Measurements from ENCODE around the gene COX7A1. TPM values are rescaled to one million over a fixed set of nuclear protein-coding genes. Genes with fewer than 3 reads are reported as not detected.

The COX7A1 gene
- total RNA-seq, 4 donors from 2014 or later = 50.4 to 66.6 (median 61.7) TPM

- Histone ChIP-seq H3K4me1 (peaks cover 3 to 45% (median 9%) of the 10 kb centered on the region in 3 donors), H3K27me3 (no peaks in the 10 kb centered on the region), H3K27ac (peak overlapping the region; percentile 97 to 99 (median 98)), H3K36me3 (peaks cover 0 to 53% of the 10 kb centered on the region in 2 donors), H3K4me3 (peak overlapping the region in 1 of 2 donors; percentile 77), H3K9me3 (no peaks in the 10 kb centered on the region)
- WGBS, 2 donors (ENCODE audit: low coverage in 1 of 2) = 14% methylated on average over 1 of the region's 5 CpGs; no CpG with 5 or more reads in 1 of the 2 donors
- TF ChIP-seq POLR2A (IDR thresholded peaks at IDR 0.05) (no peak), POLR2AphosphoS5 (IDR thresholded peaks at IDR 0.05) (no peak), CTCF (IDR thresholded peaks at IDR 0.05) (no peak)
- ATAC-seq = no peak
Observed at GRCh38 chr19:36150586-36150985, 1.7 kb downstream of the COX7A1 start.

- Histone ChIP-seq H3K27me3 (no peaks in the 10 kb centered on the region), H3K36me3 (peaks cover 0 to 61% of the 10 kb centered on the region in 2 donors), H3K27ac (peak overlapping the region in 3 of 4 donors; percentile 97 to 98 (median 98)), H3K9me3 (no peaks in the 10 kb centered on the region), H3K4me1 (peaks cover 3 to 45% (median 9%) of the 10 kb centered on the region in 3 donors), H3K4me3 (no peak overlapping the region)
- ATAC-seq = no peak
- TF ChIP-seq POLR2A (IDR thresholded peaks at IDR 0.05) = no peak
- TF ChIP-seq POLR2AphosphoS5 (IDR thresholded peaks at IDR 0.05) = no peak
- no peak for TF ChIP-seq EP300 (IDR thresholded peaks at IDR 0.05)
- TF ChIP-seq CTCF (IDR thresholded peaks at IDR 0.05) = no peak
- WGBS, 2 donors (ENCODE audit: low coverage in 1 of 2) = 53 to 69% methylated on average over 4 to 9 of the region's 13 CpGs
Observed at GRCh38 chr19:36149673-36150406, 2.4 kb downstream of the COX7A1 start.

GRCh38 chr19:36144624-36145023, 7.6 kb downstream of the COX7A1 start:
- WGBS, 2 donors (ENCODE audit: low coverage in 1 of 2) = 77 to 97% methylated on average over 5 to 6 of the region's 6 CpGs
- ATAC-seq = no peak
- Histone ChIP-seq H3K27ac (no peak overlapping the region), H3K36me3 (peaks cover 0 to 80% of the 10 kb centered on the region in 2 donors), H3K9me3 (no peaks in the 10 kb centered on the region), H3K4me1 (peaks cover 0 to 19% (median 5%) of the 10 kb centered on the region in 3 donors), H3K27me3 (no peaks in the 10 kb centered on the region), H3K4me3 (no peak overlapping the region)
- no peak for TF ChIP-seq POLR2A (IDR thresholded peaks at IDR 0.05)
- TF ChIP-seq CTCF (IDR thresholded peaks at IDR 0.05) = no peak
- no peak for TF ChIP-seq POLR2AphosphoS5 (IDR thresholded peaks at IDR 0.05)
- TF ChIP-seq EP300 (IDR thresholded peaks at IDR 0.05) = no peak

- peaks cover 0 to 26% (median 5%) of the 10 kb centered on the region in 3 donors for H3K4me1 ChIP-seq
- no peak for ATAC-seq
- H3K27ac ChIP-seq = peak overlapping the region in 2 of 4 donors; percentile 95 to 99
- no peaks in the 10 kb centered on the region for H3K9me3 ChIP-seq
- no peaks in the 10 kb centered on the region for H3K27me3 ChIP-seq
- 67 to 84% methylated on average over 2 to 9 of the region's 9 CpGs for WGBS, 2 donors (ENCODE audit: low coverage in 1 of 2)
- TF ChIP-seq CTCF (IDR thresholded peaks at IDR 0.05) = no peak
- TF ChIP-seq POLR2AphosphoS5 (IDR thresholded peaks at IDR 0.05) = no peak
- TF ChIP-seq POLR2A (IDR thresholded peaks at IDR 0.05) = no peak
- no peak for TF ChIP-seq EP300 (IDR thresholded peaks at IDR 0.05)
- H3K4me3 ChIP-seq = no peak overlapping the region
- peaks cover 0 to 59% of the 10 kb centered on the region in 2 donors for H3K36me3 ChIP-seq
Observed at GRCh38 chr19:36142496-36142895, 9.8 kb downstream of the COX7A1 start.

GRCh38 chr19:36142046-36142445, 10.2 kb downstream of the COX7A1 start:
- Histone ChIP-seq H3K4me3 (no peak overlapping the region), H3K27ac (peak overlapping the region in 3 of 4 donors; percentile 95 to 99 (median 97)), H3K36me3 (peaks cover 0 to 55% of the 10 kb centered on the region in 2 donors), H3K27me3 (no peaks in the 10 kb centered on the region), H3K4me1 (peaks cover 0 to 29% (median 10%) of the 10 kb centered on the region in 3 donors), H3K9me3 (no peaks in the 10 kb centered on the region)
- no peak for ATAC-seq
- WGBS, 2 donors (ENCODE audit: low coverage in 1 of 2) = 80 to 84% methylated on average over 3 to 5 of the region's 14 CpGs
- TF ChIP-seq CTCF (IDR thresholded peaks at IDR 0.05) = no peak
- no peak for TF ChIP-seq EP300 (IDR thresholded peaks at IDR 0.05)
- no peak for TF ChIP-seq POLR2AphosphoS5 (IDR thresholded peaks at IDR 0.05)
- no peak for TF ChIP-seq POLR2A (IDR thresholded peaks at IDR 0.05)
